Large intestine (tissue), 3 donors: ENCODE results near the gene PTPRH. TPM values are rescaled to one million over a fixed set of nuclear protein-coding genes. Genes with fewer than 3 reads are reported as not detected.
"Not testable (repeated sequence)": the region's sequence is repeated elsewhere in the genome, so short reads cannot be mapped to it uniquely, and the experiment has no call there.

Source experiments
- DNase-seq, 2 donors: peaks; one replicate each; pipeline versions ENCODE4 v3.0.0 to v3.0.0-alpha.2; 2013
- H3K27ac ChIP-seq: one replicate; pipeline ENCODE4 v1.5.1; 2013; ENCODE audit warnings: low read length
- H3K27me3 ChIP-seq: 2 replicates; pipeline ENCODE4 v1.6.1; 2013; ENCODE audit warnings: low read length; ENCODE audit not compliant: control insufficient read depth, insufficient read depth
- H3K36me3 ChIP-seq: 2 replicates; pipeline ENCODE4 v1.6.1; 2013; ENCODE audit warnings: low read length; ENCODE audit not compliant: control insufficient read depth, insufficient read depth
- H3K4me1 ChIP-seq: one replicate; pipeline ENCODE4 v1.6.1; 2013; ENCODE audit warnings: low read length; ENCODE audit not compliant: control insufficient read depth, insufficient read depth
- H3K4me3 ChIP-seq: one replicate; pipeline ENCODE4 v1.5.1; 2013; ENCODE audit warnings: low read length
- H3K9me3 ChIP-seq: one replicate; pipeline ENCODE4 v1.6.1; 2013; ENCODE audit warnings: mild to moderate bottlenecking, low read depth, low read length, moderate library complexity; ENCODE audit not compliant: control insufficient read depth
- WGBS: methylation state at CpG from one replicate; pipeline ENCODE4 v1.1.5; 2013; ENCODE audit warnings: low lambda C conversion rate; ENCODE audit not compliant: insufficient coverage; 5-methylcytosine and 5-hydroxymethylcytosine counted together
- polyA plus RNA-seq: library from polyadenylated mRNA; unstranded; fragments of 120-200 nt; gene quantifications from one replicate; pipeline ENCODE4 v1.2.1, GENCODE V29; 2013

PTPRH gene
- polyA plus RNA-seq, 1 donor = 28.1 TPM

DNA sequence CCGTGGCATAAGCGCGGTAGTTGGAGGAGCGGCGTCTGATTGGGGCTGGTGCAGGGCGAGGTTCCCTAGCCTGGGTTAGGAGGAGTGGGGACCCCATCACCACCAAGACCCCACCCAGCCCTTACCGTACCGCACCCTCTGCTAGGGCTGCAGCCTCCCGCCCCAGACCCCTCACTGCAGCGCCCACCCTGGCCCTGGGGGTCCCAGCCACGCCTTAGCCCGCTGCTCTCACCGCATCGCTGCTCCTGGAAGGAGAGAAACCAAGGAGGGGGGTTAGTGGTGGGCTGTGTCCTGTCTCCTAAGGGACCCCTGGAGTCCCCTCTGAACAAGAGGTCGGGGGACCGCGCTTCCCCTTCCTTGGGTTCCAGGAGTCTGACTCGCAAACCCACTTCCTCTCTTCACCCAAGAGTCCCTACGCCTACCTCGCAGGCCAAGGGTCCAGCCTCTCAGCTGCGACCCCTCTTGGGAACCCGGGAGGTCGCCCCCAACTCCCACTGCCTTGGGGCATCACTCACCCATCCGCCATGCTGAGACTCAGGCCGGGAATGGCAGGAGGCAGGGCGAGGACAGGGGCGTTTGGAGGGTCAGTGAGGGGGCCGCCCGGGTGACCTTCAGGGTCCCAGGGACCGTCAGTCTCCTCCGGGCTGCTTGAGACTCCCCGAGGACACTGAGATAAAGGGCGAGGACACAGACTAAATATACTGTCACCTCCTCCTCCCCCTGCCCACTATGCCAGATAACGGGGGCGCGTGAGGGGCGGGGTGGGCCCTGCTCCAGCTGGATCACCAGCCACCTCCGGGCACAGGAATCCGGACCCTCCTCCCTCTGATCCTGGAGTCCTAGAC is 52.0 kb downstream of the PTPRH start, which contains the start of gene TNNI3:
Gene TNNI3 (minus strand): TSS at position 669 of the 845 bp plus-strand sequence. CDS start 143 bp downstream, at position 526.
- no peak for DNase-seq
- Histone ChIP-seq H3K4me3 (no peak within 1 kb of the TSS), H3K4me1 (peaks cover 8% of the 10 kb centered on the region), H3K36me3 (no peaks in the 10 kb centered on the region), H3K27me3 (peaks cover 64% of the 10 kb centered on the region), H3K27ac (no peak within 1 kb of the TSS), H3K9me3 (peaks cover 16% of the 10 kb centered on the region)
- WGBS = no CpG with 5 or more reads among the region's 39 CpGs

DNA sequence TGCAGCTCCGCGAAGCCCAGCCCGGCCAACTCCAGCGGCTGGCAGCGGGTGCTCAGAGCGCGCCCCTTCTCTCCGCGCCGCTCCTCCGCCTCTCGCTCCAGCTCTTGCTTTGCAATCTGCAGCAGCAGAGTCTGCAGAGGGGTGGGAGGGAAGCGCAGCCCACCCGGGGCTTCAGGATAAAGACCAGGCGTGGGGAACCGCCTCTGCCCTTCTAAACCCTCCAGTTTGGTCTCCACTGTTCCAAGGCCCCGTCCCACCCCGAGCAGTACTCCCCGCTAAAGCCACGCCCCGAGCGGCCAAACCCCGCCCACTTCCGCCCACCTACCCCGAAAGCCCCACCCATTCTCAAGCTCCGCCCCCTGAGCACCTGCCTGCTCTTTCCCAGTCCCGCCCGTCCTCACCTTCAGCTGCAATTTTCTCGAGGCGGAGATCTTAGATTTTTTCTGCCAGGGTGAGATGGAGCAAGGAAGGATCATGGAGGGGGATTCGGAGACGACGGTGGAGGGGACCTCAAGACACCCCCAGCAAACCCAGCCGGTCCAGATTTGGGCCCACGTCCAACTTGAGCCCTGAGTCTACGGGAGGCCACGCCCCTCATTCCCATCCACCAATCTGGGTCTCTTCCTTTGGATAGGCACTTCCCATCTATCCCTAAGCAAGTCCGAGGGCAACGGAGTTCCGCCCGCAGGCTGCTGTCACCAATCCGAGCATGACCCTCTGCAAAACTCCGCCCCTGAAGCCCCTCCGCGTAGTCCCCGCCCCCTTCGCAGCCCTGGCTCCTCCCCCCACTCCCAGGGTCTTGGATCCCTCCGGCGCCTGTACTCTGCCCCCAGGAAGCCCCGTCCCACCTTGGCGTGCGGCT is 52.9 kb downstream of the PTPRH start:
- no peak overlapping the region for H3K27ac ChIP-seq
- H3K36me3 ChIP-seq = no peaks in the 10 kb centered on the region
- peaks cover 10% of the 10 kb centered on the region for H3K9me3 ChIP-seq
- H3K4me3 ChIP-seq = peak overlapping the region; percentile 28
- no CpG with 5 or more reads among the region's 52 CpGs for WGBS
- peaks cover 8% of the 10 kb centered on the region for H3K4me1 ChIP-seq
- DNase-seq = peak; percentile 46 to 64
- peaks cover 59% of the 10 kb centered on the region for H3K27me3 ChIP-seq

DNA sequence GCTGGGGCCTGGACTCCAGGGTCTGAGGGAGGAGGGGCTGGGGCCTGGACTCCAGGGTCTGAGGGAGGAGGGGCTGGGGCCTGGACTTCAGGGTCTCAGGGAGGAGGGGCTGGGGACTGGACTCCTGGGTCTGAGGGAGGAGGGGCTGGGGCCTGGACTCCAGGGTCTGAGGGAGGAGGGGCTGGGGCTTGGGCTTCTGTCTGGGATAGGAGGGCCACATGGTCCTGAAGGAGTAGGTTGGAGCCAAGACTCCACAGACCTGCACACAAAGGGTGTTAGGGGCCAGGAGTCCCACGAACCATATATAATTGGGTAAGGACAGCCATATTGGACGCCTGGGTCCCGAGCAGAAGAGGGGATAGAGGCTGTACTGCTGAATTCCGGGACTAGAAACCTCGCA is 53.5 kb downstream of the PTPRH start:
- no CpG with 5 or more reads among the region's 5 CpGs for WGBS
- peak overlapping the region; percentile 28 for H3K4me3 ChIP-seq
- not testable (repeated sequence) for H3K9me3 ChIP-seq, H3K27ac ChIP-seq, H3K36me3 ChIP-seq, DNase-seq, H3K4me1 ChIP-seq
- peaks cover 54% of the 10 kb centered on the region for H3K27me3 ChIP-seq

DNA sequence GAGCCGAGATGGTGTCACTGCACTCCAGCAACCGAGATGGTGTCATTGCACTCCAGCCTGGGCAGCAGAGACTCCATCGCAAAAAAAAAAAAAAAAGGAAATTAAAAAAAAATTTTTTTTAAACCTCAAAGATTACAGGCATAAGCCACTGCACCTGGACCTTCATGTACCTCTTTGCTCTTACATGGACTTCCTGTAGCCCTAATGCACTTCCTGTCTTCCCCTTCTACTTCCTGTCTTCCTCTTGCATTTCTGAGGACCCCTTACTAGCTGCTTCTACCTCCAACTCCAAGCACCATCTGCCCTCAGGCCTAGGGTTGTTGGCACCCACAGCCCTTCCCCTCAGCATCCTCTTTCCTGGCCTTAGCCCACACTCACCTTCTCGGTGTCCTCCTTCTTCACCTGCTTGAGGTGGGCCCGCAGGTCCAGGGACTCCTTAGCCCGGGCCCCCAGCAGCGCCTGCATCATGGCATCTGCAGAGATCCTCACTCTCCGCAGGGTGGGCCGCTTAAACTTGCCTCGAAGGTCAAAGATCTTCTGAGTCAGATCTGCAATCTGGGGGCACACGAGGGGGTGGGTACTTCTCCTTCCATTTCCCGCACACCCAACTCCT is 55.5 kb downstream of the PTPRH start:
- no peak overlapping the region for H3K4me3 ChIP-seq
- H3K27me3 ChIP-seq = peaks cover 54% of the 10 kb centered on the region
- 80% methylated on average over 2 of the region's 12 CpGs for WGBS
- H3K27ac ChIP-seq = no peak overlapping the region
- DNase-seq = no peak
- H3K36me3 ChIP-seq = no peaks in the 10 kb centered on the region
- H3K9me3 ChIP-seq = no peaks in the 10 kb centered on the region
- H3K4me1 ChIP-seq = peaks cover 8% of the 10 kb centered on the region

DNA sequence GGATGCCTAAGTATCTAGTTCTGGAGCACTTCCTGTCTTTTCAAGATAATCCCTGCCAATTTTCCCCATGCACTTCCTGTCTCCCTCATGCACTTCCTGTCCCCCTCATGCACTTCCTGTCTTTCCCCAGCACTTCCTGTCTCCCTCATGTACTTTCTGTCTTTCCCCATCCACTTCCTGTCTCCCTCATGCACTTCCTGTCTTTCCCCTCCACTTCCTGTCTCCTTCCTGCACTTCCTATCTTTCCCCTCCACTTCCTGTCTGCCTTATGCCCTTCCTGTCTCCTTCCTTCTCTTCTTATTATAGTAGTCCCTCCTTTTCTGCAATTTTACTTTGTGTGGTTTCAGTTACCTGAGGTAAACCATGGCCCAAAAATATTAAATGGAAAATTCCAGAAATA is 57.3 kb downstream of the PTPRH start:
- H3K4me3 ChIP-seq = no peak overlapping the region
- no peak overlapping the region for H3K27ac ChIP-seq
- no peak for DNase-seq
- H3K9me3 ChIP-seq = no peaks in the 10 kb centered on the region
- peaks cover 53% of the 10 kb centered on the region for H3K27me3 ChIP-seq
- H3K4me1 ChIP-seq = peaks cover 6% of the 10 kb centered on the region
- H3K36me3 ChIP-seq = no peaks in the 10 kb centered on the region

DNA sequence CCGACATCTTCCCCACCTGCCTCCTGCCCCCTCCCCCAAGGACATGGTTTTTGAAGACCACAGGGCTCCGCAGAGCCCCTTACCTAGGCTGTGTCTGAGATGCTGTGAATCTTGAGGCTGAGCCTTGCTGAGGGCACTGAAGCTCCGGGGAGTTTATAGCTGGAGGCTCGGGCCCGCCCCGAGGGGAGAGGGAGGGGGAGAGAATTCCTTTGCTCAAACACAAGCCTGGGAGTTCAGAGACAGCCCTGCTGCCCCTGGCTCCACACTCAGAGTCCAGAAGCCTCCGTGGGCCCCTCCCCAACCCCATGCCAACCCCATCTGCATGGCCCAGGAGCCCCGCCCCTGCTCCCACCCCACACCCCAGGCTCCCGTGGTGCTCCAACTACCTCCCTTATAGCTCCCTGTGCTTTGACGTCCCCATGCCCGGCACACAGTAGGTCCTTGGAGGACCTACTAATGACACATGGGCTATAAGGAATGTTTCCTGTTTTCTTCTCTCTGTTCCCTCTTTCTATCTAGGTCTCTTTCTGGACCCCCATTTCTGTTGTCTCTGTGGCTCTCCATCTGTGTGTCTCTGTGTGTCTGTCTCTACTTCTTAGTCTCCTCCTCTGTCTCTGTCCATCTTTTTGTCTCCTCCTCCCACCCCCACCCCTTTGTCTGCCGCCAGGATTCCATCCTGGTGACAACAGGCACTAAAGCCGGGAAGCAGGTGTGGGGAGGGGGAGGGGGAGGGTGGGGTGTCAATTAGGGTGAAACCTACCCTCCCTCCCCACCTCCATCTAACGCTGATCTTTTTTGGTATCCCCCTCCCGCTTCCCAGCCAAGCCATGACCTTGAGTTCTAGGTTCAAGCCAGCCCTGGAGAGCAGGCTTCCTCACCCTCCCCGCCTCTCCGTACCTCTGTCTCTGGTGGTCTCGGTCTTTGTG is 60.0 kb downstream of the PTPRH start, which contains the start of gene TNNT1:
Gene TNNT1 (minus strand): TSS at position 129 of the 926 bp plus-strand sequence. CDS start 2,049 bp downstream, outside the sequence.
- DNase-seq = no peak
- no CpG with 5 or more reads among the region's 18 CpGs for WGBS
- Histone ChIP-seq H3K27ac (no peak within 1 kb of the TSS), H3K4me3 (no peak within 1 kb of the TSS), H3K36me3 (no peaks in the 10 kb centered on the region), H3K9me3 (no peaks in the 10 kb centered on the region), H3K4me1 (peaks cover 3% of the 10 kb centered on the region), H3K27me3 (peaks cover 65% of the 10 kb centered on the region)

DNA sequence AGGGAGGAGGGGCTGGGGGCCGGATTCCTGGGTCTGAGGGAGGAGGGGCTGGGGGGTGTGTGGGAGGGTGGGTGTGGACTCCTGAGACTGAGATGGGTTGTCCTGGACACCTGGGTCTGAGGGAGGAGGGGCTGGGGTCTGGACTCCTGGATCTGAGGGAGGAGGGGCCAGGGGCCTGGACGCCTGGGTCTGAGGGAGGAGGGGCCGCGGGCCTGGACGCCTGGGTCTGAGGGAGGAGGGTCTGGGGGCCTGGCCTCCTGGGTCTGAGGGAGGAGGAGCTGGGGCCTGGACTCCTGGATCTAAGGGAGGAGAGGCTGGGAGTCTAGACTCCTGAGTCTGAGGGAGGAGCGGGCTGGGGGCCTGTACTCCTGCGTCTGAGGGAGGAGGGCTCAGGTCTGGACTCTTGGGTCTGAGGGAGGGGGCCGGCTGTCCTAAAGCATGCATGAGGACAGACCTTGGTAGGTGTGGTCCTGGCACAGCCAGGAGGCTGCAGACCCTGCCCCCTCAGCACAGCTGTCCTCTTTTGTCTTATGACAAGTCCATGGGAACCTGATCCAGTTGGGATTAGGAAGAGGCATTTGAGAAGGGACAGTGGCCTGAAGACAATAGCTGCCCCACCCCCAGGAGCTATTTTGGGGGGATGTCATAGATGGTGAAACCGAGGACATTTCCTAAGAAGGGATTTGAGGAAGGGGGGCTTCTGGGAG is 61.6 kb downstream of the PTPRH start:
- Histone ChIP-seq H3K27me3 (peaks cover 79% of the 10 kb centered on the region), H3K9me3 (no peaks in the 10 kb centered on the region), H3K27ac (no peak overlapping the region), H3K4me1 (peaks cover 3% of the 10 kb centered on the region), H3K4me3 (no peak overlapping the region), H3K36me3 (no peaks in the 10 kb centered on the region)
- DNase-seq = no peak
- WGBS = no CpG with 5 or more reads among the region's 9 CpGs

DNA sequence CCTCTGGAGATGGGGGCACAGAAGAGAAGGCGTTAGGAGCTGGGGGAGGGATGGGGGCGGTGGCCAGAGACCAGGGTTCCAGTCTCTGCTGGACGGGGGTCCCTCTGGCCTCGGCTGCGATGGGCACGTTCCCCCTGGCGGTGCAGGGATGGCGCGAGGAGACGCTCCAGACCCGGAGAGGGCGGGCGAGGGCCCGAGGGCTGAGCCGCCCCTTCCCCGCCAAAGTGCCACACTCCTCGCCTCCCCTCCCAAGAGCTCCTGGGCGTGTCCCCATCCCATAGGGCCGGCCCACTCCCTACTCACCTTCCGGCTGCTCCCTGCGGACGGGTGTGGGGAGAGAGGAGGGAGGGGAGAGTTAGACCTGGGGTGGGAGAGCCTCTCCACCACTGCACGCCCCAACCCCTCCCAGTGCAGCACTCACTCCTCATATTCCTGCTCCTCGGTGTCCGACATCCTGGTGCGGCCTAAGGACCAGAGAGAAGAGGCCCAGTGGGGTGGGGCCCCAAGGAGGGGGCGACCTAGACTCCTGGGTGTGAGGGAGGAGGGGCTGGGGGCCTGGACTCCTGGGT is 62.5 kb downstream of the PTPRH start:
- DNase-seq = no peak
- H3K27ac ChIP-seq = no peak overlapping the region
- whole genome bisulfite sequencing = no CpG with 5 or more reads among the region's 27 CpGs
- H3K27me3 ChIP-seq = peaks cover 84% of the 10 kb centered on the region
- H3K9me3 ChIP-seq = no peaks in the 10 kb centered on the region
- peaks cover 3% of the 10 kb centered on the region for H3K4me1 ChIP-seq
- no peaks in the 10 kb centered on the region for H3K36me3 ChIP-seq
- no peak overlapping the region for H3K4me3 ChIP-seq

DNA sequence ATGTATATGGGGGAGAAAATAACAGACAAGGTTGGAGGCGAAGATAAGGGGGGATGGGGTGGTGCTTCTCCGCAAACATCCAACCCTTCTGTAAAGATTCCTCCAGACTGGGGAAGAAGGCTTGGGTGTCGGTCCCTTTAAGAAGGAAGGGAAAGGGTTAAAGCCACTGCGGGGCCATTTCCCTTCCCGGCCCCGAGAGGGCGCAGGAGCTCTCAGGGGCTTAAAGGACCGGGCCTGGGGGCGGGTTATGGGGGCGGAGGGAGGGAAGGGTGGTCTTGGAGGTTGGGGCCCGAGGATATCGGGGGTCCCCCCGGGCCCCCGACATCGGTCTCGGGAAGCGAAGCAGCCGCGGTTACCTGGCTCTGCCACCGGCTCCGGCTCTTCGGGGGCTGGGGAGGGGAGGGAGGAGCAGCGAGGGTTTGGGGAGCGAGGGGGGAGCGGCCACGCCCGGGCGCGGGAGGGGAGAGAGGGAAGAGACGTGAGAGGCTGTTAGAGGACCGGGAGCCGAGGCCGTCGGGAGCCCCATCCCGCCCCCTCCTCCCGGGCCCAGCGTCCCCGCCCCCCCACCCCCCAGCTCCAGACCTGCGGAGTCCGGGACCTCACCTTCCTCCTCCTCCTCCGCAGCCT is 63.1 kb downstream of the PTPRH start:
- WGBS = no CpG with 5 or more reads among the region's 41 CpGs
- DNase-seq = no peak

More for the DNA sequence above, 63.1 kb downstream of the PTPRH start:
- H3K36me3 ChIP-seq = no peaks in the 10 kb centered on the region
- H3K4me3 ChIP-seq = no peak overlapping the region
- peaks cover 3% of the 10 kb centered on the region for H3K4me1 ChIP-seq
- H3K27ac ChIP-seq = no peak overlapping the region
- H3K27me3 ChIP-seq = peaks cover 84% of the 10 kb centered on the region
- H3K9me3 ChIP-seq = no peaks in the 10 kb centered on the region
